Hepatocyte (in vitro differentiated cells): ENCODE data around the gene INO80C.

Source experiments
- EZH2 ChIP-seq: fragments of 200-600 bp; sonication (generic); IDR thresholded peaks from 2 replicates; pipeline ENCODE4 v1.6.1; 2016; ENCODE audit warnings: antibody characterized with exemption, mild to moderate bottlenecking, borderline replicate concordance
- EZH2phosphoT487 ChIP-seq: fragments of 200-600 bp; sonication (generic); IDR thresholded peaks from one replicate; pipeline ENCODE4 v1.6.1; 2018; ENCODE audit warnings: antibody characterized with exemption, mild to moderate bottlenecking, low read depth, moderate library complexity; ENCODE audit not compliant: unreplicated experiment, severe bottlenecking
- TF ChIP-seq, protein P1 (sequence below): fragments of 200-600 bp; sonication (generic); IDR thresholded peaks from 2 replicates; pipeline ENCODE4 v1.5.1; 2016; ENCODE audit warnings: antibody characterized with exemption, mild to moderate bottlenecking; ENCODE audit not compliant: poor library complexity

DNA sequence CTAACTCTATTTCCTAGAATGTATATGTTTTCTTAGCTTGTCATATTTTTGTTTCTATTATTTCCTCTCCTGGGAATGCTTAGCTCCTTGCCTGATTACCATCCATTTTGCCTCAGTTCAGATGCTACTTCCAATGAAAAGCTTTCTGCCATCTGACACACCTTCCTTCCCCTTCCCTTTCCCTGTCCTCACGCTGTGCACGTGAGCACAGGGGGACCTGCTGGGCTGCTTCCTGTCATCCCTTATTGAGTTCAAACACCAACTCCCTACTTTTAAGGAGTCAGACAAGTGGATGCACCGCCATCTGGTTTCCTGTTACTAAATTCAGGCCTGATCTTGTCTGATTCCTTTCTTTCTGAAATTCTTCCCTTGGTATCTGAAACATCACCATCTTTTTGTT lies 2.4 kb upstream of the INO80C start:
- TF ChIP-seq, protein P1, sequence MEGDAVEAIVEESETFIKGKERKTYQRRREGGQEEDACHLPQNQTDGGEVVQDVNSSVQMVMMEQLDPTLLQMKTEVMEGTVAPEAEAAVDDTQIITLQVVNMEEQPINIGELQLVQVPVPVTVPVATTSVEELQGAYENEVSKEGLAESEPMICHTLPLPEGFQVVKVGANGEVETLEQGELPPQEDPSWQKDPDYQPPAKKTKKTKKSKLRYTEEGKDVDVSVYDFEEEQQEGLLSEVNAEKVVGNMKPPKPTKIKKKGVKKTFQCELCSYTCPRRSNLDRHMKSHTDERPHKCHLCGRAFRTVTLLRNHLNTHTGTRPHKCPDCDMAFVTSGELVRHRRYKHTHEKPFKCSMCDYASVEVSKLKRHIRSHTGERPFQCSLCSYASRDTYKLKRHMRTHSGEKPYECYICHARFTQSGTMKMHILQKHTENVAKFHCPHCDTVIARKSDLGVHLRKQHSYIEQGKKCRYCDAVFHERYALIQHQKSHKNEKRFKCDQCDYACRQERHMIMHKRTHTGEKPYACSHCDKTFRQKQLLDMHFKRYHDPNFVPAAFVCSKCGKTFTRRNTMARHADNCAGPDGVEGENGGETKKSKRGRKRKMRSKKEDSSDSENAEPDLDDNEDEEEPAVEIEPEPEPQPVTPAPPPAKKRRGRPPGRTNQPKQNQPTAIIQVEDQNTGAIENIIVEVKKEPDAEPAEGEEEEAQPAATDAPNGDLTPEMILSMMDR: no peak
- no peak for TF ChIP-seq EZH2
- TF ChIP-seq EZH2phosphoT487: no peak
